Central memory CD4-positive, alpha-beta T cell (primary cell): ENCODE data around the gene TMEM106C.
A peak's percentile ranks its signal among the peaks of the same experiment; 100 is the strongest.

ENCODE experiments used
- DNase-seq: peaks from one replicate; pipeline ENCODE4 v3.0.0; 2022
- total RNA-seq, 3 experiments: gene quantifications; one replicate each; lab custom pipeline; 2026; lab: John Stamatoyannopoulos, UW

Gene TMEM106C, protein sequence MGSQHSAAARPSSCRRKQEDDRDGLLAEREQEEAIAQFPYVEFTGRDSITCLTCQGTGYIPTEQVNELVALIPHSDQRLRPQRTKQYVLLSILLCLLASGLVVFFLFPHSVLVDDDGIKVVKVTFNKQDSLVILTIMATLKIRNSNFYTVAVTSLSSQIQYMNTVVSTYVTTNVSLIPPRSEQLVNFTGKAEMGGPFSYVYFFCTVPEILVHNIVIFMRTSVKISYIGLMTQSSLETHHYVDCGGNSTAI
- 12.9 to 36.9 (median 22.8) reads per million in 3 experiments for total RNA-seq

GRCh38 chr12:47963340-47964040 is at the start of gene TMEM106C:
Gene TMEM106C (plus strand): TSS chr12:47963596. CDS start chr12:47964237, 641 bp downstream.
- DNase-seq = peak; percentile 91

- no peak for DNase-seq
These were observed 42.5 kb upstream of the TMEM106C start for GRCh38 chr12:47920913-47921312.

DNA sequence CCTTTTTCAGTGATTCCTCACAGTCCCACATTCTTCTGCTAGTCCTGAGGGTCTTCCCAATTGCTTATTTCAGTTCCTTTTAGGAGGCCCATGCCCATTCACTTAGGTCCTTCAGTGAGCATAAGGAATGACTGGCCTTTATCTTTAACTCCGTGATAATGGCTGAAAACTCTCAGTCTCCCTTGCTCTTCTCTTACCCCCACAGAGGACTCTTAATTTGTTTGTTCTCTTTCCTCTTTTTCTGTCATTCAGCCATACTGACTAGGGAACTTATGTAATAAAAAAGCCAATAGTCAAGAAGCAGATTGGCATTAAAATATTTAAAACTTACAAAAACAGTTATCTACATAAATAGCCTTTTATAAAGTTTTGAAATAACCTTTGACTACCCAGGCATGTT is 41.5 kb upstream of the TMEM106C start:
- DNase-seq = no peak

DNA sequence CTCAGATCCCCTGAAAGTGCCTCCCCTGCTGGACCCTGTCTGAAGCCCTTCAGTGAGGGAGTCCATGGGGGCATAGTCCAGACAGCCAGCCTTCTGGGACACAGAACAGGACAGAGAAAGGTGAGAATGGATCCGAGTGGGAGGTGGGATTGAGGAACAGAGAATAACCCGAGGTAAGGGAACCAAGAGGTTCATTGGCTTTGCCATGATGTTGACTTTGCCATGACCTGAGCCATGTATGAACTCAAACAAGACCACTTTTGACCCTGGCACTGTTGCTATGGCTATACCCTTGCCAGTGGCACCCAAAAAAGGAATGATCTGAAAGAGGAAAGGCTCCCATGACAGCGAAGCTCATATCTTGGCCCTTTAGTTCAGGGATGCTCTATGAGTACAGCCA is 36.0 kb upstream of the TMEM106C start:
- no peak for DNase-seq

GRCh38 chr12:47930634-47931033 is 32.8 kb upstream of the TMEM106C start:
- no peak for DNase-seq

DNA sequence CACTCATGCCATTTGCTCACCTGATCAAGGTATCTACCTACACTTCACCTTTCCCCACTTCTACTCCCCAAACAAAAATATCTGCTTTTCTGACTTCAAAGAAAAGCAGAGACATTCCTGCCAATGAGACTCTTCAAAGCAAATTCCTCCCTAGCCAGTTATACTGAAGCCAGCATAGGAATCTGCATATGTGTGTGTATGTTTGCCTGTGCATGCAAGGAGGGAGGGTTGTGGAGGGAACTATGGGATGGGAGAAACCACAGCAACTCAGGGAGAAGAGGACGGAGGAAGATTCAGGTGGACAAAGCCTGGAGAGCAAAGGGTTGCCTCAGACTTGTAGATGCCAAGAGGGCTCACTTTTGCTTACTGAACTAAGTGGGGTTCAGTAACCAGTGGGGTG is 32.2 kb upstream of the TMEM106C start:
- no peak for DNase-seq

GRCh38 chr12:47935184-47935583 is 28.2 kb upstream of the TMEM106C start:
- DNase-seq = no peak

DNA sequence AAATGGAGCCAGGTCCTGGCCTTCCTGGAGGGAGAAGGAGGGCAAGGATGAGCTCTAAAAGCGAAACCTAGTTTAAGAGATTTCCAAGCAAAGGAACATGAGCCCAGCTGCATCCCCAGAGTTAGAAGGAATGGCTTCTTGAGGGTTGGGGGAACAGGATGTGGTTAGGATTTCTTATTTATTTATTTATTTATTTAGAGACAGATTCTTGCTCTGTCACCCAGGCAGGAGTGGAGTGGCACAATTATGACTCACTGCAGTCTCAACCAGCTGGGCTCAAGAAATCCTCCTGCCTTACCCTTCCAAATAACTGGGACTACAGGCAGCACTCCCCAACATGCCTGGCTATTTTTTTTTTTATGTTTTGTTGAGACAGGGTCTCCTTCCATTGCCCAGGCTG is 25.3 kb upstream of the TMEM106C start:
- DNase-seq = no peak

- no peak for DNase-seq
These were observed 24.8 kb upstream of the TMEM106C start for GRCh38 chr12:47938594-47938993.

GRCh38 chr12:47939009-47939601 is 24.3 kb upstream of the TMEM106C start:
- DNase-seq = no peak

- no peak for DNase-seq
These were observed 22.5 kb upstream of the TMEM106C start for GRCh38 chr12:47940773-47941474.

DNA sequence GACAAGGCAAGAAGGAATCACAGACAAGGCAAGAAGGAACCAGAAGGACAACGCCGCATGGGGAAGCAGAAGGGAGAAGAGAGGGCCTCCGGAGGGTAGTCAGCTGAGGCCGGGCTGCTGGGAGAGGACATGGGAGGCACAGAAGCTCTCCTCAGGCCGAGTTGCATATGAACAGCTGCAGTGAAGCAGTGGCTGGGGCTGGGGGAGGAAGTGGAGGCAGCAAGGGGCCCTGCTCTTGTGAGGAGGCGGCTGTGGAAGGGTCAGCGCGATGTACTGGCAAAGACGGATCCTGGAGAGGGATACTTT is 22.0 kb upstream of the TMEM106C start:
- DNase-seq = no peak

GRCh38 chr12:47941871-47942613 is 21.4 kb upstream of the TMEM106C start:
- DNase-seq = no peak

- DNase-seq = no peak
These were observed 20.7 kb upstream of the TMEM106C start for GRCh38 chr12:47942614-47943225.

GRCh38 chr12:47943623-47944340 is 19.6 kb upstream of the TMEM106C start:
- DNase-seq = no peak

DNA sequence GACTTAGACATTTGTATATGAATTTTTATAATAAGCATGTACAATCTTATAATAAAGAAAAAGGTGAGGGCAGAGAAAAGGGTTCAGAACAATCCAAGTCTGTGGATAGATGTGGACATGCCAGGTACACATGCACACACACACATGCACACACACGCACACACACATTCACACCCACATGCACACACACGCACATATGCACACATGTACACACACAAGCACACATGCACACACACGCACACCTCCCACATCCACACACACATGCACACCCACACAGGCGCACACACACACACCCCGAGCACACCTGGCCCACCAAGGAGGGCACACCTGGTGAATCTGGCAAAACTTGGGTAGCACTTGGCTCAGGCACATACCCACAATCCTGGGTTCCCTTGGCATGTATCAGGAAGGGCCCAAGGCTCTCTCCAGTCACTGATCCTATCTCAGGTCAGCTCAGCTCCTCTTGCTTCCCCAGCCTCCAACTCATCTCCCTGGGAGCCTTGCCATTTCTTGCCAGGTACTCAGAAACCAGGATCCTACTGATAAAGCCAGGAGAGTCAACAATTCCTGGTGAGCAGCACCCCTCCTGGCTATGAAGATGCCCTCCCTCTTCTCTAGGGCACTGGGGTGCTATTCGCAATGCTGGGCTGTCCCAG is 18.6 kb upstream of the TMEM106C start:
- DNase-seq = no peak

DNA sequence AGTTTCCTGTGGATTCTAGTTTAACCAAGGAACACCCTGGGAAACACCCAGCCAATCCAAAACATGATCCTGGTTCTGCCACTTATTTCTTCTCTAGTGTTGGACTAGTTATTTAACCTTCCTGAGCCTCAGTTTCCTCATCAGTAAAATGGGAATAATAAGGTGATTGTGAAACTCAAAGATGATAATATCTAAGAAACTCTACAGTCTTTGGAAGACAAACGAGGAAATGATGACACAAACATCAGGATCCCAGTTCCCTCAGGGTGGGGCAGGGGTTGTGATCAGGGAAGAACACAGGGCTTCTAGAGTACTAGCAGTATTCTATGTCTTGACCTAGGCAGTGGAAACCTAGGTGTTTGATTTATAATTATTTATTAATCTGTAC is 18.1 kb upstream of the TMEM106C start:
- DNase-seq = no peak

DNA sequence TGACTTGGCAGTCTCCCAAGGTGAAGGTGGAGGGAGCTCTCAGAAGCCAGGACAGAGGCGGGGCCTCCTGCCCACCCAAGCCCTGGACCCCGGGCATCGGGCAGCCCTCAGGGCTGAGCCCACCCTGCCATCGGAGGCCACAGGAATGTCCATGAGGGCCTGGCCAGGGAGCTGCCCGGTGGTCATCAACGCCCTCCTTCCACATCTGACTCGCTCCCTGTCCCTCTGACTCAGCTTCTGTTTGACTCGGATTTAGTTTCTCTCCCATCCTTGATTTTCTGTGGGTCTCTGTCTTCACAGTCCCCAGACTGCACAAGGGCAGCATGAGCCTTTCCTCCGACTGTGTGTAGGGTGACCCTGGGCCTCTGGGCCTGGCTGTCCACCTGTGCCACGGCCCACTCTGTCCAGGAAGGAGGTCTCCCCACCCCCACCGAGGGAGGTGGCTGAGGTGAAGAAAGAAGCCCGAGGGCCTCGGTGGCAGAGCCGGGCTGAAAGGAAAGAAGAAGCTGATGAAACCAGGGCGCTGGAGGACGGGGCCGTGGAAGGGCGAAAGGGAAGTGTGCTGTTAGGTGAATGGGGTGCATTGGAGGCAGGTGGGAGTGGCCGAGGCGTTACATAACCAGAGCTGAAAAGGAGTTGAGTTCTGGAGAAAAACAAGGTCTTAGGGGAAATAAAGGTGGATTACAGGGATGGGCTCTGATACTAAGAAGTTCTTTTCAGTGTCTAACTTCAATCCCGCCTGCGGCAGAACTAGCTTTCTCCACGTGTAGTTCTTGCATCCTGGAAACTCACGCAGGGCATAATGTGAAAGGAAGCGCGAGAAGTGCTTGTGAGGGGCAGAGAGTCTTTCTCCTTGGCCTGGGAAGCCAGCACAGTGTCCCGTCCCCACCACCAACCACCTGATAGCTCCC is 16.7 kb upstream of the TMEM106C start:
- no peak for DNase-seq

DNA sequence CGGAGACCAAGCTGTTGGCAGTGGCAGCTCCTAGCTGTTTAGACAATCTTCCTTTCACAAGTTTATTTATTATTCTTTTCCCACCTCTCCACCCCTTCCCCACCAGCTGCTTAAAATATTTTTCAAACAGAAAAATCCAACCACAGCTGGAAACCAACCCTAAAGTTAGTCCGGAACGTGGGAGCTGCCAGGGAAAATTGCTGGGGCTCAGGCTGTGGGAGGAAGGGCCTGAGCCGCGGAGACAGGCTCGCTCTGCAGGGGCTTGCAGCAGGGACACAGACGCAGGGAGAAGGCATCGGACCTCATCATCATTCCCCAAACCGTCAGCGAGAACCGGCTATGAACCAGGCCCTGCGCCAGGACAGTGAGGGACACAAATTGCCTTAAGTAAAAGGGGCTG is 16.1 kb upstream of the TMEM106C start:
- DNase-seq = no peak
